HepG2 (cell line): ENCODE data around the gene PRR35. TPM values are rescaled to one million over a fixed set of nuclear protein-coding genes. Genes with fewer than 3 reads are reported as not detected.

Experiments used
- AGO2 ChIP-seq: fragments of 200-400 bp; formaldehyde crosslinking; optimal IDR thresholded peaks from 2 replicates; pipeline ENCODE3; 2017; ENCODE audit warnings: mild to moderate bottlenecking, low read depth, low read length, moderate library complexity
- ARID4A ChIP-seq: sonication (generic); formaldehyde crosslinking; IDR thresholded peaks from 2 replicates; pipeline ENCODE4 v1.5.0; 2020; ENCODE audit warnings: mild to moderate bottlenecking, missing genetic modification reagents, borderline replicate concordance
- HOMEZ ChIP-seq: IDR thresholded peaks from 2 replicates; pipeline ENCODE4 v1.6.1; 2016; ENCODE audit warnings: low read depth
- IKZF4 ChIP-seq: sonication (generic); formaldehyde crosslinking; IDR thresholded peaks from 2 replicates; pipeline ENCODE4 v1.5.1; 2020; ENCODE audit warnings: borderline replicate concordance, mild to moderate bottlenecking, low read depth, missing genetic modification reagents; ENCODE audit errors: not compliant biosample characterization
- RARG ChIP-seq: sonication (generic); formaldehyde crosslinking; IDR thresholded peaks from 2 replicates; pipeline ENCODE4 v1.4.0; 2020; ENCODE audit warnings: low read depth, mild to moderate bottlenecking, missing genetic modification reagents
- RBAK ChIP-seq: sonication (generic); formaldehyde crosslinking; IDR thresholded peaks from 2 replicates; pipeline ENCODE4 v1.5.1; 2020; ENCODE audit warnings: mild to moderate bottlenecking, missing genetic modification reagents
- SALL1 ChIP-seq: sonication (generic); formaldehyde crosslinking; IDR thresholded peaks from 2 replicates; pipeline ENCODE4 v1.8.0; 2022; ENCODE audit warnings: mild to moderate bottlenecking, missing genetic modification reagents
- SP1 ChIP-seq, 2 experiments: fragments of 450-650 bp in 1 of 2; sonication (generic) in 1 of 2; formaldehyde crosslinking in 1 of 2; IDR thresholded peaks; 2 replicates each; pipeline versions ENCODE4 v1.4.0 to v1.6.1; 2016 to 2020; ENCODE audit warnings: missing genetic modification reagents in 1 of 2
- TEAD3 ChIP-seq: optimal IDR thresholded peaks from 2 replicates; pipeline ENCODE3; 2016; ENCODE audit warnings: borderline replicate concordance
- ZBTB44 ChIP-seq: sonication (generic); formaldehyde crosslinking; IDR thresholded peaks from 2 replicates; pipeline ENCODE4 v1.4.0; 2020; ENCODE audit warnings: missing genetic modification reagents
- ZFP36L1 ChIP-seq: sonication (generic); formaldehyde crosslinking; IDR thresholded peaks from 2 replicates; pipeline ENCODE4 v1.8.0; 2022; ENCODE audit warnings: mild to moderate bottlenecking, missing genetic modification reagents, moderate library complexity
- ZFP91 ChIP-seq: sonication (generic); formaldehyde crosslinking; IDR thresholded peaks from 2 replicates; pipeline ENCODE4 v1.9.0; 2022; ENCODE audit warnings: missing genetic modification reagents, mild to moderate bottlenecking, borderline replicate concordance
- ZMAT3 ChIP-seq: sonication (generic); formaldehyde crosslinking; conservative IDR thresholded peaks from 2 replicates; pipeline ENCODE4 v1.7.0; 2021; ENCODE audit warnings: missing genetic modification reagents
- ZNF136 ChIP-seq: sonication (generic); formaldehyde crosslinking; IDR thresholded peaks from 2 replicates; pipeline ENCODE4 v1.8.1; 2022; ENCODE audit warnings: low read depth, mild to moderate bottlenecking, moderate library complexity, missing genetic modification reagents
- ZNF30 ChIP-seq: sonication (generic); formaldehyde crosslinking; IDR thresholded peaks from 2 replicates; pipeline ENCODE4 v1.5.0; 2020; ENCODE audit warnings: mild to moderate bottlenecking, missing genetic modification reagents
- ZNF432 ChIP-seq: sonication (generic); formaldehyde crosslinking; IDR thresholded peaks from 2 replicates; pipeline ENCODE4 v1.5.0; 2020; ENCODE audit warnings: missing genetic modification reagents, mild to moderate bottlenecking, borderline replicate concordance
- ZNF501 ChIP-seq: sonication (generic); formaldehyde crosslinking; IDR thresholded peaks from 2 replicates; pipeline ENCODE4 v1.5.1; 2020; ENCODE audit warnings: mild to moderate bottlenecking, moderate library complexity, missing genetic modification reagents
- ZNF547 ChIP-seq: sonication (generic); formaldehyde crosslinking; IDR thresholded peaks from 2 replicates; pipeline ENCODE4 v1.5.1; 2020; ENCODE audit warnings: mild to moderate bottlenecking, missing genetic modification reagents
- ZNF557 ChIP-seq: sonication (generic); formaldehyde crosslinking; IDR thresholded peaks from 2 replicates; pipeline ENCODE4 v1.4.0; 2020; ENCODE audit warnings: missing genetic modification reagents
- ZNF598 ChIP-seq: sonication (generic); formaldehyde crosslinking; IDR thresholded peaks from 2 replicates; pipeline ENCODE4 v1.5.1; 2020; ENCODE audit warnings: mild to moderate bottlenecking, missing genetic modification reagents, borderline replicate concordance
- polyA plus RNA-seq, 8 experiments: library from polyadenylated mRNA; depleted of rRNA in 3 of 8; stranded (reverse) in 7 of 8; unstranded in 1 of 8; fragments of >200 nt; fragmentation: Illumina TruSeq in 4 of 8; extraction: Trizol in 4 of 8; gene quantifications; 2 replicates each; pipeline versions ENCODE4 v1.2.1 to v1.2.3, GENCODE V29; 2011 to 2016; ENCODE audit warnings: low read depth in 4 of 8, missing spikeins in 1 of 8, mixed read lengths in 1 of 8; ENCODE audit not compliant: insufficient read depth in 1 of 8
- total RNA-seq, 5 experiments: library from RNA; depleted of rRNA; stranded (reverse); fragments of >200 nt; fragmentation: Illumina TruSeq; extraction: Trizol; gene quantifications; 2 replicates each; pipeline ENCODE4 v1.2.3, GENCODE V29; 2016; ENCODE audit warnings: low read depth in 1 of 5

The PRR35 gene
- total and polyA plus RNA-seq, 2 of the 13 experiments (the other 11 are each of a cell fraction or from before 2014, with no cell fraction given), result 0.07 to 0.16 TPM

- peak; percentile 74; the same call in 1 of the 2 replicates for TF ChIP-seq ZNF547 (CRISPR knock-in tag)
- TF ChIP-seq ZBTB44 (CRISPR knock-in tag), result no peak
- TF ChIP-seq RARG (CRISPR knock-in tag), result no peak
- no peak for TF ChIP-seq ZFP91 (CRISPR knock-in tag)
- TF ChIP-seq ZFP36L1 (CRISPR knock-in tag), result no peak
- TF ChIP-seq HOMEZ (CRISPR knock-in tag), result no peak
- no peak for TF ChIP-seq SP1 (IDR thresholded peaks at IDR 0.05)
- no peak for TF ChIP-seq SP1 (CRISPR knock-in tag; IDR thresholded peaks at IDR 0.05)
- TF ChIP-seq TEAD3, result peak; percentile 10
- TF ChIP-seq RBAK (CRISPR knock-in tag), result no peak
- TF ChIP-seq AGO2, result peak; percentile 9
- 0 out of 2 replicates have a peak, but pooled peaks have one; percentile 45 for TF ChIP-seq ZNF30 (CRISPR knock-in tag)
- TF ChIP-seq ZNF501 (CRISPR knock-in tag), result 0 out of 2 replicates have a peak, but pooled peaks have one; percentile 19
- TF ChIP-seq ARID4A (CRISPR knock-in tag), result peak; percentile 38; the same call in 1 of the 2 replicates
- TF ChIP-seq ZNF432 (CRISPR knock-in tag), result no peak
- TF ChIP-seq ZMAT3, result 0 out of 2 replicates have a peak, but pooled peaks have one; percentile 7
- TF ChIP-seq IKZF4 (CRISPR knock-in tag), result peak; percentile 57
- no peak for TF ChIP-seq ZNF136
- TF ChIP-seq ZNF598 (CRISPR knock-in tag), result peak; percentile 83; the same call in 1 of the 2 replicates
- peak; percentile 57 for TF ChIP-seq SALL1 (CRISPR knock-in tag)
- TF ChIP-seq ZNF557 (CRISPR knock-in tag), result no peak
Measured at GRCh38 chr16:592518-593306, 32.5 kb downstream of the PRR35 start (continued).
